Stimulated activated memory B cell treated with anti-CD40 and anti-IgM and Interleukin-4, amounts not matched to agents 10 μg/mL and 1 μg/mL and 100 μg/mL, for 72 hours (primary cell): ENCODE measurements around the gene HEATR5A.
"Not testable (repeated sequence)": the region's sequence is repeated elsewhere in the genome, so short reads cannot be mapped to it uniquely, and the experiment has no call there.

Experiments
- ATAC-seq: fragments of 150-1000 bp; cut with Tn5 transposase; 2 replicates; pipeline ENCODE4 v1.10.0; 2021
- H3K27ac Mint-ChIP-seq: one replicate; pipeline ENCODE4 v1.8.0; 2022; ENCODE audit warnings: mild to moderate bottlenecking, mixed read lengths
- H3K27me3 Mint-ChIP-seq: one replicate; pipeline ENCODE4 v1.8.0; 2022; ENCODE audit warnings: mixed read lengths
- H3K36me3 Mint-ChIP-seq: one replicate; pipeline ENCODE4 v1.8.0; 2022; ENCODE audit warnings: mixed read lengths
- H3K4me1 Mint-ChIP-seq: one replicate; pipeline ENCODE4 v1.8.0; 2022; ENCODE audit warnings: mixed read lengths
- H3K4me3 Mint-ChIP-seq: one replicate; pipeline ENCODE4 v1.8.0; 2022; ENCODE audit warnings: mild to moderate bottlenecking, moderate library complexity, mixed read lengths
- H3K9me3 Mint-ChIP-seq: one replicate; pipeline ENCODE4 v1.8.0; 2022; ENCODE audit warnings: mixed read lengths

HEATR5A gene

DNA sequence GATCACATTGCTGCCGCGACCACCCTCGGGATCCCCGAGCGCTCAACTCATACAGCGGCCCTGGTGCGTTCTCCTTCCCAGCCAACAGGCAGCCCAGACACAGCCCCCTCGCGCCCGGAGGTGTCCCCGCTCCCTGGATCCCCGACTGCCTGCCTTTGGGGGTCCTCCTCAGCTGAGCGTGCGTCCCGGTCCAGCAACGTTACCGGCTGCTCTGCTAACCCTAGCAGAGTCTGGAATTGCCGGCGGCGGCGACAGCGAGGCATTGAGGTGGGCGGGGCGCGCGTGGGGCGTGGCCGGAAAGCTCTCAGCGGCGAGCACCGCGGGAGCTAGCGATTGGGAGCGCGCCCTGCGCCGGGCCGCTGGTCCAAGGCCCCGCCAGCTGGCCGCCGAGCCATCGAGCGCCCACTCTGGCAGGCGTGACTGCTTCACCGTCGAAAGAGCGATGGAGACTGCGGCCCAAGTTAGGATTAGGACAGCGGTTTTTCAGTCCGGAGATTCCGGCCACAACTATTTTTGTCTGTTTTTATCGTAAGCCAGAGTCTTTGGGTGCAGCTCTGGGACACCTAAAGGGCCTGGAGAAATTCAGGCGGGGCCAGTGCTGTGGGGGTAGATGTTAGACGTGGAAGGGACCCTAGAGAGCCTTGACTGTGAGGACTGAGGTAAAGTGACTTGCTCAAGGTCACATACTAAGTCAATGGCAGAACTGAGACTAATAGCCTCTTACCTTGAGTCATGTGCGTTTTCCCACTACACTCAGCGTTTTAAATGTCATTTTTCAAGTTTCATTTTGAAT, at the start of gene HEATR5A:
Gene HEATR5A (minus strand): TSS at position 232 of the 793 bp plus-strand sequence. CDS start 17,575 bp downstream, outside the sequence.
- Mint-ChIP-seq H3K27ac (peak within 1 kb of the TSS; percentile 94), H3K4me1 (peaks cover 30% of the 10 kb centered on the region), H3K27me3 (no peaks in the 10 kb centered on the region), H3K9me3 (no peaks in the 10 kb centered on the region), H3K4me3 (peak within 1 kb of the TSS; percentile 88), H3K36me3 (no peaks in the 10 kb centered on the region)
- ATAC-seq: peak; percentile 98

DNA sequence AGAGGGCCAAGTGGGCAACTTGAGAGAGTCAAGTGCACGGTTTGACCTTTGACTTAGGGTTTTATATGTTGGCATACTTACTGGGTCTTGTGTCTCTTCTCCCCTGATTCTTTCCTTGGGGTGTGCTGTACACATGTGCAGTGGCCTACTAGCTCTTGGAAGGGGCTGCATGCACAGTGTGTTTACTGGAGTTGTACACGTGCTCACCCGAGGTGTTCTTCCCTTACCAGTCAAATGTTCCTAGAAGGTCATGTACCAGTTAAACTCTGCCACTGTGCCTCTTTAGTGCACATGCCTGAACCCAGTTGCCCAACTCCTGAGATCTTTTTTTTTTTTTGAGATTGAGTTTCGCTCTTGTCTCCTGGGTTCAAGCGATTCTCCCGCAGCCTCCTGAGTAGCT, 46.2 kb upstream of the HEATR5A start:
- H3K9me3 Mint-ChIP-seq: no peaks in the 10 kb centered on the region
- H3K27ac Mint-ChIP-seq: no peak overlapping the region
- H3K4me1 Mint-ChIP-seq: peaks cover 6% of the 10 kb centered on the region
- no peak overlapping the region for H3K4me3 Mint-ChIP-seq
- H3K27me3 Mint-ChIP-seq: no peaks in the 10 kb centered on the region
- no peak for ATAC-seq
- H3K36me3 Mint-ChIP-seq: no peaks in the 10 kb centered on the region

DNA sequence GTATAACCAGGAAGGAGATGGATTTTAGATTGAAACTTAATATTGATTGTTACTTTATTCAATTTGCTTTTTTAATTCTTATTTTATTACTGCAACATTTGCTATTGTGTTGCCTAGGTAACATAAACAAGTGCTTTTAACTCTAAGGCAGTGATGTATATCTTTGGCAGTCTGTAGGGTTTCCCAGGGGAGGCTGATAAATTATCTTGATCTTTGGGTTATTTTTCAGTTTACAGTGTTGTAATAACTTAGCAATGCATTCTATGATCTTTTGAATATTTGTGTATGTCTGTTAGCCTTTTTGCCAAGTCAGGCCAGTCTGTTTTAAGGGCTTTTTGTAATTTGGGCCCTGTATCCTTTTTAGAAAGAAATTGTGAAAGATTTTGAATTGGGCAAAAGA, 44.8 kb upstream of the HEATR5A start:
- Mint-ChIP-seq H3K27me3 (no peaks in the 10 kb centered on the region), H3K9me3 (no peaks in the 10 kb centered on the region), H3K27ac (no peak overlapping the region), H3K4me3 (no peak overlapping the region), H3K4me1 (peaks cover 10% of the 10 kb centered on the region), H3K36me3 (no peaks in the 10 kb centered on the region)
- ATAC-seq: no peak

DNA sequence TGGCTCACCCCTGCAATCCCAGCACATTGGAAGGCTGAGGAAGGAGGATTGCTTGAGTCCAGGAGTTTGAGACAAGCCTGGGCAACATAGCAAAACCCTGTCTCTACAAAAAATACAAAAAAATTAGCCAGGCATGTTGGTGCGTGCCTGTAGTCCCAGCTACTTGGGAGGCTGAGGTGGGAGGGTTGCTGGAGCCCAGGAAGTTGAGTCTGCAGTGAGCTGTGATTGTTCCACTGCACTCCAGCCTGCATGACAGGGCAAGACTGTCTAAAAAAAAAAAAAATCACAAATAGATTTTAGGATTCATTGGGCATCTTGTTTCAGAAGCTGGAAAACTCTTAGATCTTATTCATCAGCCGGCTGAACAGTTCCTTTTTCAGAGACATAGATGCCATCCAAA, 42.1 kb upstream of the HEATR5A start:
- not testable (repeated sequence) for H3K36me3 Mint-ChIP-seq, H3K27me3 Mint-ChIP-seq, H3K4me3 Mint-ChIP-seq, H3K27ac Mint-ChIP-seq, ATAC-seq, H3K9me3 Mint-ChIP-seq
- H3K4me1 Mint-ChIP-seq: peaks cover 10% of the 10 kb centered on the region

DNA sequence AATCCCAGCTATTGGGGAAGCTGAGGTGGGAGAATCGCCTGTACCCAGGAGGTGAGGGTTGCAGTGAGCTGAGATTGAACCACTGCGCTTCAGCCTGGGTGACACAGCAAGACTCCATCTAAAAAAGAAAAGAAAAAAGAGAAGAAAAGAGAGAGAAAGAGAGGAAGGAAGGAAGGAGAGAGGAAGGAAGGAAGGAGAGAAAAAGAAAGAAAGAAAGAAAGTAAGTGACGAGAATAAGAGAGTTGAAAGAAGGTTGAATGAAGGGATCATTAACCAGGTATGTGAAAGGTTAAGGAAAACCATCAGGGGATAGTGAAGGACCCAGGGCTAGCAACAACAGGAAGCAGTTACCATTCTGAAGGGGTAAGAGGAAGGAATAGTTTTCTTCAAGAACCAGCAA, 41.2 kb upstream of the HEATR5A start:
- ATAC-seq: no peak
- peaks cover 13% of the 10 kb centered on the region for H3K4me1 Mint-ChIP-seq
- no peak overlapping the region for H3K4me3 Mint-ChIP-seq
- H3K27me3 Mint-ChIP-seq: no peaks in the 10 kb centered on the region
- no peaks in the 10 kb centered on the region for H3K36me3 Mint-ChIP-seq
- no peaks in the 10 kb centered on the region for H3K9me3 Mint-ChIP-seq
- peak overlapping the region; percentile 12 for H3K27ac Mint-ChIP-seq

DNA sequence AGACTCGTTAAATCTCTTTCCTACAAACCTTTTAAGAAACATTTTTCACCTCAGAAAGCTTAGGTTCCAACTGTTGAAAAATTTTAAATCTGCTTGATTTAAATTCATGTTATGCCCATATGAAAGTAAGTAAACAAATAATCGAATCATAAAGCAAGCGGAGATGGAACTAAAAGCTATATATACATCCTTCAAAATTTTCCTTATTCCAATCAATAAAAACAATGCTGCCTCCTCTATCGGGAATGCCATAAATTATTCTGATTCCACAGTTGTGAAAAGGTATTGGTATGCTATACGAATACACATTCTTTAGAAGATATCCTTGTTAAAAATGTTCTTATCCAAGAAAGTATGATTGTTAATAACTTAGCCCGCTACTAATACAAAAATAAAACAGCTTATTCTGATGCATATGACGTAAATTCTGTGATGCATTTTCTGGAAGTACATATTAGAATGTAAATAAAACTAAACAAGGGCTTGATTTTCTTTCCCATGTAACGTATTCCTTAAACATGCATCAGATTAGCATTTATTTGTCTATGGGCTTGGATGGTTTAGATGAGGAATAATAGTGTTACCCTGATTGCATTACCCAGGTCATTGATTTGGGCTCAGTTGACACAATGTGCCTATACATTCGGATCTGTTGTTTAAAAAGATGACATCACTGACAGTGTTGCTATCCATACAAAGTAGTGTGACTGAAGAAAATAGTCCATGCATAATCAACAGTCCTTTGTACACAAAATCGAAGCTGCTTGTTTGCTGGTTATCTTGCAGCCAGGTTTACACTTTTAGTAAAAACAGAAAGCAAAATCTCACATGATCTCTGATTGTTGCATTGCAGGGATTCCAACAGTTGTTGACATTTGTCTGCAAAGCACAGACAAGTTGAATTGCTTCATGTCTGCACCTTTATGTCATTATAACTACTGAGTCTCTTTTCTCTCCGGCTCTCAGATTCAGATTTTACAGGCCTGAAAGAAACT, 37.6 kb upstream of the HEATR5A start:
- Mint-ChIP-seq H3K36me3 (no peaks in the 10 kb centered on the region), H3K9me3 (no peaks in the 10 kb centered on the region), H3K27me3 (no peaks in the 10 kb centered on the region), H3K4me3 (peak overlapping the region; percentile 98), H3K4me1 (peaks cover 27% of the 10 kb centered on the region), H3K27ac (peak overlapping the region; percentile 97)
- no peak for ATAC-seq

DNA sequence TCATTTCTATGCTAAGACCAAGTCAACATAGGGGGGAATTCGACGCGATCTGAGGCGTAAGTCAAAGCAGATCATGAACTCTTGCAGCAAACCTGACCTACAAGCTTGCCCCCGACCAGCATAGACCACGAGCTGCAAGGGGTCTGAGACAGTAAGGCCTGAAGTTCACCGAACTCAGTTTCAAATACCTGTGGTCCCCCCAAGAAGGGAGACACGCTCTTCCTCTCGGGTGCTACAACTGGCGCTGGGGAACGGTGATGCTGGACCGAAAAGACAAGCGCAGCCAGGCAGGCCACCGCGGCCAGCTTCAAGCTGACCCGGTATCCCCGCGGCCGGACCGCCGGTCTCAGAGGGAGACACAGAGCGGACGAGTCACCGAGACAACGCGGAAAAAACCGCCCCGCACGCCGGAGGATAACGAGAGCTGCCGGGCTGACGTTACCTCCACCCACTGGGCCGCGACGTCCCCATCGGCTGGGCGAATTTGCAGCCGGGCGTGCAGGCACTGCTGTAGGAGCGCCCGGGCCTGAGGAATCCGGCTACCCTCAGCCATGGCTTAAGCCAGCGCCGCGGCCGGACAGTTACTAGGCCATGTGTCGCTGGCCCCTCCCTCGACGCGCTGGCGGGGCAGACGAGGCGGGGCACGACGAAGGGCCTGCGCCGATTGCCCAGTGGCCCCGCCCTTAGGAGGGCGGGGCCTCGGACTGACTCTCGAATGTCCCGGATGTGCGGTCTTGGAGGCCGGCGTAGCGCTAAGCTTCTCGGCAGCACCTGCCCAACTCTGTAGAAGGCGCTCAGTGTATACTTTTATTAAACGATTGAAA, 36.7 kb upstream of the HEATR5A start, which contains the start of gene DTD2:
Gene DTD2 (minus strand): TSS at position 666 of the 824 bp plus-strand sequence. CDS start 113 bp downstream, at position 553.
- peak; percentile 100 for ATAC-seq
- peak within 1 kb of the TSS; percentile 97 for H3K27ac Mint-ChIP-seq
- H3K36me3 Mint-ChIP-seq: no peaks in the 10 kb centered on the region
- no peaks in the 10 kb centered on the region for H3K9me3 Mint-ChIP-seq
- no peaks in the 10 kb centered on the region for H3K27me3 Mint-ChIP-seq
- peaks cover 26% of the 10 kb centered on the region for H3K4me1 Mint-ChIP-seq
- H3K4me3 Mint-ChIP-seq: peak within 1 kb of the TSS; percentile 98

DNA sequence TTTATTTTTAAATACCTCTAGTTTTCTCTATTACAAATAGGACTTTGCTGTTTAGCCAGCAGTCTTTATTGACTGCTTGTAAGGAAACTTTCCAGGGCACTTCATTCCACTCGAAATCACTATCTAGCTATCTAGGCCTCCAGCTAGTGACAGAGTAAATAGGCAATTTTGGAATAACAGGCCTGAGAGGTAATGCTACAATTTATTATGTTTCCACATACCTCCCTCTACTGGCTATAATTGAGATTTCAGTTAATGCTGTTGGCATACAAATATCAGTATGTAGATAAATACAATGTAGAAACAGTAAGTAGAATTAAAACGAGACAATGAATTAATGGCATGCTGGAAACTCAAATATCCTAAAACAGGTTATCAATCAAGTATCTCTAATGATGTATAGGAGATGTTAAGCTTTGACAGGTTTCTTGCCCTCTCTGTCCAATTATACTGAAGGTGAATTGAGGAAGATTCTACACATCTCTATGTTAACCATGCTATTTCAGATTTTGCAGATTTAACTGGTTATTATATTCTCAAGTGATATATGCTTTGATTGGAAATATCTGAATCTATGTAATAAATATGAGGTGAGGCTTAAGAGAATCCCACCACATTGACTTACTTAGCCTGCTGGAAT, 29.7 kb upstream of the HEATR5A start:
- H3K27me3 Mint-ChIP-seq: no peaks in the 10 kb centered on the region
- ATAC-seq: no peak
- peaks cover 3% of the 10 kb centered on the region for H3K4me1 Mint-ChIP-seq
- H3K27ac Mint-ChIP-seq: no peak overlapping the region
- no peaks in the 10 kb centered on the region for H3K9me3 Mint-ChIP-seq
- no peak overlapping the region for H3K4me3 Mint-ChIP-seq
- peaks cover 27% of the 10 kb centered on the region for H3K36me3 Mint-ChIP-seq

DNA sequence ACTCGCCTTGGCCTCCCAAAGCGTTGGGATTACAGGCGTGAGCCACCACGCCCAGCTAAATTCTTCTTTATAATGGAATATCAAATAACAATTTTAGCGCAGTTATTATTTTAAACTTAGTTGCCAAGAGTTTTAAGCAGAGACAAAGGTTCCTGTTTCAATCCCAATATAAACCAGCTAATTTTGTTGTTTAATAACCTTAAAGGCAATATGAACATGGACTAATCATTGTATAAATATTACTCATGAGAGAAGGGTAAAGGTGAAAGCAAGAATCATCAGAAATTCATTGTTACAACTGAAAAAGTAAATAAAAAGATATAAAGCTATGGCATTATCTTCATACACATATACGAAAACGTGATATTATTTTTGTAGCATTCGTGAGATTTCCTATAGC, 28.8 kb upstream of the HEATR5A start:
- H3K36me3 Mint-ChIP-seq: peaks cover 29% of the 10 kb centered on the region
- no peak overlapping the region for H3K4me3 Mint-ChIP-seq
- no peaks in the 10 kb centered on the region for H3K27me3 Mint-ChIP-seq
- H3K27ac Mint-ChIP-seq: no peak overlapping the region
- no peak for ATAC-seq
- no peaks in the 10 kb centered on the region for H3K4me1 Mint-ChIP-seq
- peaks cover under 1% of the 10 kb centered on the region for H3K9me3 Mint-ChIP-seq

DNA sequence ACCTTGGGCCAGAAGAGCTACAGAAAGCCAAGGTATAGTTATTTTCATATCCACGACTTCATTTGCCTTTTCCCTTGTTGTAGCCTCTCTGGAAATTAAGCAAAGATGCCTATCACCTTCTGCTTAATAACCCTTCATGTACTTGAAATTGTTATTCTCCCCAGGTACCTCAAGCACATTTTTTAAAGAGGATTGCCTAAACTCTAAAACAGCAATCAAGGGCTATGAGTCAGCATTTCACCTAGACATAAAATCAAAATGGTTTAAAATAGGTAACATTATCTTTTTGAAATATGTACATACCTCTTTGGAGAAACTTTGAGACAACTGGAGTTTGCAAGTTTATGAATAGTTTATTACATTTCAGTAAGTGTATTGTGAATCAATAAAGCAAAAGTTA, 25.4 kb upstream of the HEATR5A start:
- H3K27ac Mint-ChIP-seq: no peak overlapping the region
- no peaks in the 10 kb centered on the region for H3K27me3 Mint-ChIP-seq

DNA sequence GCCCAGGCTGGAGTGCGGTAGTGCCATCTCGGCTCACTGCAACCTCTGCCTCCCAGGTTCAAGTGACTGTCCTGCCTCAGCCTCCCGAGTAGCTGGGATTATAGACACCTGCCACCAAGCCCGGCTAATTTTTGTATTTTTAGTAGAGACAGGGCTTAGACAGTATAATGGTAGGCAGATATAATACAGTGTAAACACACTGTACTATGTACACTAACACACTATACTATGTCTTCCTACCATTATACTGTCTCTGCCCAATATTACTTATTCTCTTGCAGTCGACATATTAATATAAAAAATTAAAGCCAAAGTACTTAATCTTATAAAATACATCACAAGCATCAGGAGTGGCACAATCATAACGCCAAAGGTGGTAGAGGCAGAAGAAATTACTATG, 21.9 kb upstream of the HEATR5A start:
- ATAC-seq: no peak
- no peak overlapping the region for H3K4me3 Mint-ChIP-seq
- no peak overlapping the region for H3K27ac Mint-ChIP-seq
- H3K27me3 Mint-ChIP-seq: no peaks in the 10 kb centered on the region
- peaks cover 3% of the 10 kb centered on the region for H3K9me3 Mint-ChIP-seq
- H3K36me3 Mint-ChIP-seq: peaks cover 24% of the 10 kb centered on the region
- H3K4me1 Mint-ChIP-seq: no peaks in the 10 kb centered on the region

More for the DNA sequence above, 25.4 kb upstream of the HEATR5A start:
- ATAC-seq: no peak
- Mint-ChIP-seq H3K4me3 (no peak overlapping the region), H3K4me1 (no peaks in the 10 kb centered on the region), H3K9me3 (peaks cover 3% of the 10 kb centered on the region), H3K36me3 (peaks cover 26% of the 10 kb centered on the region)

DNA sequence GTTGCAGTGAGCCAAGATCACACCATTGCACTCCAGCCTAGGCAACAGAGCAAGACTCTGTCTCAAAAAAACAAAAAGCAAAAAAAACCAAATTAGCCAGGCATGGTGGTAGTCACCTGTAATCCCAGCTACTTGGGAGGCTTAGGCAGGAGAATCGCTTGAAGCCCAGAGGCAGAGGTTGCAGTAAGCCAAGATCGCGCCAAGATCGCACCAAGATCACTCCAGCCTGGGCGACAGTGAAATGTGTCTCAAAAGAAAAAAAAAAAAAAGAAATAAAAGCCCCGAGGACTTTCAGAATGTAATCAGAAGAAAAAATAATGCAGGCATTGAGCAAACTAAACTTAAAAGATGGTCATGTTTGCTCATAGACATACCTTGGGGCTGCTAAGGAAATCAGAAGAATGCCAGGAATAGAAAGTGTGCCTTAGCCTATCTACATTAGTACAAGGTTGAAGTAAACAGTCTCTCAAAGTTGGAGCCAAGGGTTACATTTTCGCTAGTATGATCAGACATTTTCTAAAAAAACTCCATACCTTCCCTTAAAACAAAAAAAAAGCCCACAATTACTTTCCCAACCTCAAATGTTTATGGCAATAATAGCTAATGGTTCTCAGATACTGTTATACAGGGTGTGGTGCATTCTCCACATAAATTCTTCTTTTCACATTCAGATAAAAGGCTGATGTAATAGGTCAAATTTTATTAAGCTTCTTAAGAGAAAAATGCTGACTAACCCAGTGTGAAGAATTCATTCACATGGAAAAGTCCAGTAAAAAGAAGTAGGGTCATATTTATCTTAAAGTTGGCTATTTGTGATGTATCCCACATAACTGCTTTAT, 21.1 kb upstream of the HEATR5A start:
- Mint-ChIP-seq H3K27me3 (no peaks in the 10 kb centered on the region), H3K36me3 (peaks cover 24% of the 10 kb centered on the region), H3K9me3 (peaks cover 3% of the 10 kb centered on the region), H3K27ac (no peak overlapping the region), H3K4me3 (no peak overlapping the region), H3K4me1 (peaks cover under 1% of the 10 kb centered on the region)
- no peak for ATAC-seq

DNA sequence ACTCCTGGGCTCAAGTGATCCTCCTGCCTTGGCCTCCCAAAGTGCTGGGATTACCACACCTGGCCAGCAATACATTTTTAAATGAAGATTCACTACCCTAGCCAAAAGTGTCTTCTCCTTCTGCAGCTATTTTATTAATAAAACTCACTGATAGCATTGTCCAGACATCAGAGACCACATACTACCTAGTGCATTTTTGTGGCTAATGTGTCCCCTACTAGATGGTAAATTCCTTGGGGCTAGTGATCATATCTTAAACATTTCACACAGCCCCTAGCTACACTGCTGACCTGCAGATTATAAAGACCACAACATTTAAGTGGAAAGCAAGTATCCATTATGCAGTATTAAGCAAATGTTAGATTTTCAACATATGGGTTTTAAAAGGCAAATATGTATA, 19.9 kb upstream of the HEATR5A start:
- peaks cover 3% of the 10 kb centered on the region for H3K9me3 Mint-ChIP-seq
- H3K4me1 Mint-ChIP-seq: peaks cover 12% of the 10 kb centered on the region
- peaks cover 17% of the 10 kb centered on the region for H3K36me3 Mint-ChIP-seq
- no peak for ATAC-seq
- no peak overlapping the region for H3K4me3 Mint-ChIP-seq
- H3K27ac Mint-ChIP-seq: no peak overlapping the region
- H3K27me3 Mint-ChIP-seq: no peaks in the 10 kb centered on the region

DNA sequence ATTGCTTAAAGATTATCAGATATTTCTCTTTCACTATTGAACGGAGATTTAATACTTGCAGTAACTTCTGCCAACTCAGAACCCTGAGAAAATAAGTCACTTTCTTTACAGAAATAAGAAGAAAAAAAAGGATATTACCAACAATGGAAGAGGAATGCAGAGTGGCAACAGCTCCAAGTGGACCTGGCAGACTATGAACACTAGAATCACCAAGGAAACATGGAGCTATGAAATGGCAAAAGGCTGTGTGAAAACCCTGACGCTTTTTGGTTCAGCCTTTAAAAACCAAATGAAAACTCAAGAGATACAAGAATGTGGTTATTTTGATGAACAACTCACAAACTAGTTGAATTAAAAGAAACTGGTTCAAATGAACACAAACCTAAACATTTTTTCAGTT, 19.2 kb upstream of the HEATR5A start:
- H3K36me3 Mint-ChIP-seq: peaks cover 18% of the 10 kb centered on the region
- H3K4me3 Mint-ChIP-seq: no peak overlapping the region
- no peak overlapping the region for H3K27ac Mint-ChIP-seq
- peaks cover 12% of the 10 kb centered on the region for H3K4me1 Mint-ChIP-seq
- peaks cover 3% of the 10 kb centered on the region for H3K9me3 Mint-ChIP-seq
- no peaks in the 10 kb centered on the region for H3K27me3 Mint-ChIP-seq
- no peak for ATAC-seq
